Esophagus squamous epithelium (tissue), 5 donors: ENCODE measurements around the gene SLC11A1. TPM values are rescaled to one million over a fixed set of nuclear protein-coding genes. Genes with fewer than 3 reads are reported as not detected.

Experiments
- DNase-seq: peaks from one replicate; lab custom pipeline; 2025; lab: John Stamatoyannopoulos, UW
- H3K27ac ChIP-seq, 4 donors: fragments of 200-600 bp; sonication (generic); one replicate each; pipeline ENCODE4 v1.5.1; 2016 to 2019; ENCODE audit warnings: mild to moderate bottlenecking in 1 of 4
- H3K27me3 ChIP-seq, 4 donors: fragments of 200-600 bp; sonication (generic); 1 replicate in 3 of 4; 2 replicates in 1 of 4; pipeline versions ENCODE4 v1.5.1 to v1.6.0; 2017 to 2021; ENCODE audit warnings: antibody characterized with exemption in 1 of 4
- H3K36me3 ChIP-seq, 3 donors: fragments of 200-600 bp; sonication (generic); one replicate each; pipeline ENCODE4 v1.5.1; 2016 to 2019
- H3K4me1 ChIP-seq, 3 donors: fragments of 200-600 bp; sonication (generic); one replicate each; pipeline ENCODE4 v1.5.1; 2017 to 2019
- H3K4me3 ChIP-seq, 4 donors: fragments of 200-600 bp; sonication (generic); 1 replicate in 3 of 4; 2 replicates in 1 of 4; pipeline ENCODE4 v1.5.1; 2016 to 2019; ENCODE audit warnings: mild to moderate bottlenecking in 2 of 4, moderate library complexity in 1 of 4
- H3K9me3 ChIP-seq, 3 donors: fragments of 200-600 bp; sonication (generic); one replicate each; pipeline ENCODE4 v1.5.1; 2016 to 2019
- POLR2A ChIP-seq, 4 donors: fragments of 450-650 bp; IDR thresholded peaks; one replicate each; pipeline ENCODE4 v1.6.1; 2017; ENCODE audit warnings: antibody characterized with exemption in 4 of 4, mild to moderate bottlenecking in 4 of 4, moderate library complexity in 3 of 4
- WGBS, 2 donors: methylation state at CpG; one replicate each; pipeline ENCODE4 v1.1.5; 2018; 5-methylcytosine and 5-hydroxymethylcytosine counted together
- intact Hi-C: fragments of 100-400 bp; cut with DNase I; formaldehyde crosslinking; loops from one replicate; pipeline ENCODE4 v1.15.0; 2022
- total RNA-seq, 4 donors: library from RNA; depleted of rRNA; stranded (reverse); fragments of >200 nt; gene quantifications; one replicate each; pipeline ENCODE4 v1.1.0, GENCODE V29; 2016
- TF ChIP-seq, protein P1 (sequence below), 6 experiments: fragments of 450-650 bp in 4 of 6; fragments of 200-600 bp in 2 of 6; sonication (generic) in 2 of 6; IDR thresholded peaks; one replicate each; pipeline ENCODE4 v1.5.1; 2016 to 2019; ENCODE audit warnings: antibody characterized with exemption in 6 of 6, mild to moderate bottlenecking in 4 of 6, moderate library complexity in 4 of 6
- donor health status: DM: yes; HTN: yes; CAD: no.

Gene SLC11A1
- total RNA-seq, 4 donors from 2014 or later: 1.7 to 10.6 (median 8.7) TPM

DNA sequence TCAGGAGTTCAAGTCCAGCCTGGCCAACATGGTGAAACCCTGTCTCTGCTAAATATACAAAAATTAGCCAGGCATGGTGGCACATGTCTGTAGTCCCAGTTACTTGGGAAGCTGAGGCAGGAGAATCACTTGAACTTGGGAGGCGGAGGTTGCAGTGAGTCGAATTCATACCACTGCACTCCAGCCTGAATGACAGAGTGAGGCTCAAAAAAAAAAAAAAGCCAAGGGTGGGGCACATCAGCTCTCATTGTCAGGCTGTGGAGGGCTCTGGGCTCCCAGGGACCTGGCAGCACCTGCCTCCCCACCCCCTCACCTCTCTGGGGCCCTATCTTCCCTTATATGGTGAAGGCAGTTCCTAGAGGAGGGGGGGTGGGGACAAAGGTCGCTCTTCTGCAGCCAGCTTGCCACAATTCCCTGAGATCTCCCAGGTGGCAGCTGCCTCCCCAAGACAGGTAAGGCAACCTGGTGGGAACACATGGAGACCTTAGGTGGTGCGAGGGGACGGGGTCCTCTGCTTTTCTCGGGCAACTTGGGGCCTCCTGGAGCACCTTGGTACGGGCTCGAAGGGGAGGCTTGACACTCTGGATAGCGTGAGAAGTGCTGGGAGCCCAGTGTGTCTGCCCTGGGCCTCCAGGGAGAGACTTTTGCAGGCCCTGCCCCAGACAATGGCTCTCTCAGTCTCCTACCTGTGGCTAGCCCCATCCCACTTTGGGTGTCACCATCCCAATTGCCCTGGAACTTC is 36.8 kb downstream of the SLC11A1 start, which contains the start of gene VIL1:
VIL1 (plus strand) TSS at position 407 of the 742 bp plus-strand sequence. CDS start 4,656 bp downstream, outside the sequence.
- no peaks in the 10 kb centered on the region for H3K36me3 ChIP-seq
- WGBS, 2 donors: 93 to 94% methylated on average over 3 to 6 of the region's 9 CpGs
- H3K9me3 ChIP-seq: no peaks in the 10 kb centered on the region
- no peaks in the 10 kb centered on the region for H3K27me3 ChIP-seq
- TF ChIP-seq, protein P1, sequence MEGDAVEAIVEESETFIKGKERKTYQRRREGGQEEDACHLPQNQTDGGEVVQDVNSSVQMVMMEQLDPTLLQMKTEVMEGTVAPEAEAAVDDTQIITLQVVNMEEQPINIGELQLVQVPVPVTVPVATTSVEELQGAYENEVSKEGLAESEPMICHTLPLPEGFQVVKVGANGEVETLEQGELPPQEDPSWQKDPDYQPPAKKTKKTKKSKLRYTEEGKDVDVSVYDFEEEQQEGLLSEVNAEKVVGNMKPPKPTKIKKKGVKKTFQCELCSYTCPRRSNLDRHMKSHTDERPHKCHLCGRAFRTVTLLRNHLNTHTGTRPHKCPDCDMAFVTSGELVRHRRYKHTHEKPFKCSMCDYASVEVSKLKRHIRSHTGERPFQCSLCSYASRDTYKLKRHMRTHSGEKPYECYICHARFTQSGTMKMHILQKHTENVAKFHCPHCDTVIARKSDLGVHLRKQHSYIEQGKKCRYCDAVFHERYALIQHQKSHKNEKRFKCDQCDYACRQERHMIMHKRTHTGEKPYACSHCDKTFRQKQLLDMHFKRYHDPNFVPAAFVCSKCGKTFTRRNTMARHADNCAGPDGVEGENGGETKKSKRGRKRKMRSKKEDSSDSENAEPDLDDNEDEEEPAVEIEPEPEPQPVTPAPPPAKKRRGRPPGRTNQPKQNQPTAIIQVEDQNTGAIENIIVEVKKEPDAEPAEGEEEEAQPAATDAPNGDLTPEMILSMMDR (IDR thresholded peaks at IDR 0.05): no peak
- TF ChIP-seq POLR2A (IDR thresholded peaks at IDR 0.05): no peak
- H3K4me1 ChIP-seq: no peaks in the 10 kb centered on the region
- DNase-seq: no peak
- intact Hi-C loops: loop anchor here (5.0 kb wide), 1 partner anchor 43 kb away; no protein-coding TSS in a partner anchor
- no peak within 1 kb of the TSS for H3K4me3 ChIP-seq
- no peak within 1 kb of the TSS for H3K27ac ChIP-seq

- Histone ChIP-seq H3K36me3 (no peaks in the 10 kb centered on the region), H3K4me1 (no peaks in the 10 kb centered on the region), H3K4me3 (no peak overlapping the region), H3K27ac (no peak overlapping the region), H3K9me3 (no peaks in the 10 kb centered on the region), H3K27me3 (no peaks in the 10 kb centered on the region)
- no peak for TF ChIP-seq POLR2A (IDR thresholded peaks at IDR 0.05)
- TF ChIP-seq, protein P1 (IDR thresholded peaks at IDR 0.05): no peak
- no peak for DNase-seq
- intact Hi-C loops: loop anchor here (5.0 kb wide), 1 partner anchor 43 kb away; no protein-coding TSS in a partner anchor
- WGBS, 2 donors: 94% methylated on average over 2 of the region's 7 CpGs; no CpG with 5 or more reads in 1 of the 2 donors
These were observed 37.6 kb downstream of the SLC11A1 start for GRCh38 chr2:218419630-218420216.

DNA sequence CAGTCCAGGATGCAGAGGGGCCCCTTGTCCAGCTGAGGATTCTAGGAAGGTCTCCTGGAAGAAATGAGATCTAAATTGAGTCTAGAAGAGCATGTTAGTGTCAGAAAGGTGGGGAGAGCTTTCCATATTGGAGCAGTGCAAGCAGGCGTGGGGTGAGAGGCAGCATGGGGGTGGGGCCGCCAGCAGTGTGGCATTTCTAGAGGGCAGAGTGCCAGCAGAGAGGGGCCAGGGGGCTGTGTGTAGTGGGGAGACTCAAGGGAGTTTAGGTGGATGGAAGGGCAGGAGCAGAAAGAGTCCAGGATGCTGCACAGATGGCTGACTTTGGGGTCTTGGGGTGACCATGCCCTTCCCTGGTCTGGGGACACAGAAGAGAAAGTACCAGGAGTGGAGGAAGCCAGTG is 39.0 kb downstream of the SLC11A1 start:
- DNase-seq: no peak
- intact Hi-C loops: no loop called here
- WGBS, 2 donors: 82 to 88% methylated on average over 2 of the region's 2 CpGs

GRCh38 chr2:218422403-218423086 is 40.5 kb downstream of the SLC11A1 start:
- intact Hi-C loops: no loop called here
- no peak overlapping the region for H3K4me3 ChIP-seq
- H3K27me3 ChIP-seq: no peaks in the 10 kb centered on the region
- no peaks in the 10 kb centered on the region for H3K36me3 ChIP-seq
- no peaks in the 10 kb centered on the region for H3K4me1 ChIP-seq
- WGBS, 2 donors: 75 to 79% methylated on average over 7 of the region's 9 CpGs
- H3K9me3 ChIP-seq: no peaks in the 10 kb centered on the region
- DNase-seq: no peak
- TF ChIP-seq POLR2A (IDR thresholded peaks at IDR 0.05): no peak
- TF ChIP-seq, protein P1 (IDR thresholded peaks at IDR 0.05): no peak
- no peak overlapping the region for H3K27ac ChIP-seq

More for the DNA sequence above, 39.0 kb downstream of the SLC11A1 start:
- no peaks in the 10 kb centered on the region for H3K9me3 ChIP-seq
- TF ChIP-seq, protein P1 (IDR thresholded peaks at IDR 0.05): no peak
- TF ChIP-seq POLR2A (IDR thresholded peaks at IDR 0.05): no peak
- H3K27me3 ChIP-seq: no peaks in the 10 kb centered on the region
- H3K36me3 ChIP-seq: no peaks in the 10 kb centered on the region
- no peaks in the 10 kb centered on the region for H3K4me1 ChIP-seq
- H3K27ac ChIP-seq: no peak overlapping the region
- H3K4me3 ChIP-seq: no peak overlapping the region
